Measurements from ENCODE around the gene HOXA6. TPM values are rescaled to one million over a fixed set of nuclear protein-coding genes. Genes with fewer than 3 reads are reported as not detected.
A peak's percentile ranks its signal among the peaks of the same experiment; 100 is the strongest.

Gene HOXA6
- total RNA-seq, 1 experiment from 2014 or later: 3.4 TPM

- Histone ChIP-seq H3K9me2 (replicated peaks; ENCODE audit: insufficient read depth, low read length) (no peaks in the 10 kb centered on the region), H3K27me3 (ENCODE audit: low read length) (no peaks in the 10 kb centered on the region), H3K36me3 (ENCODE audit: insufficient read depth, low read length) (no peaks in the 10 kb centered on the region), H3K4me3 (ENCODE audit: low read length) (no peak within 1 kb of the TSS), H2AFZ (ENCODE audit: low read length) (no peak within 1 kb of the TSS), H4K20me1 (ENCODE audit: insufficient read depth, low read depth, low read length) (no peaks in the 10 kb centered on the region), H3K9me3 (ENCODE audit: low read length) (no peaks in the 10 kb centered on the region), H3K9ac (ENCODE audit: low read length) (no peak within 1 kb of the TSS), H3K27ac (ENCODE audit: low read length) (no peak within 1 kb of the TSS), H3K4me2 (ENCODE audit: low read depth, low read length, poor library complexity, severe bottlenecking) (no peak within 1 kb of the TSS), H3K79me2 (ENCODE audit: low read length) (no peaks in the 10 kb centered on the region), H3K4me1 (ENCODE audit: low read length) (peaks cover 14% of the 10 kb centered on the region)
- no peak for DNase-seq
Measured at GRCh38 chr7:27165089-27165995, 17.8 kb upstream of the HOXA6 start, which contains the start of gene HOXA9. Gene HOXA9, minus strand, starts transcription at chr7:27165537. Its CDS starts 80 bp downstream, at chr7:27165457.

- Histone ChIP-seq H3K36me3 (ENCODE audit: insufficient read depth, low read length) (no peaks in the 10 kb centered on the region), H4K20me1 (ENCODE audit: insufficient read depth, low read depth, low read length) (no peaks in the 10 kb centered on the region), H3K9me3 (ENCODE audit: low read length) (no peaks in the 10 kb centered on the region), H3K9ac (ENCODE audit: low read length) (no peak overlapping the region), H3K9me2 (replicated peaks; ENCODE audit: insufficient read depth, low read length) (no peaks in the 10 kb centered on the region), H3K27ac (ENCODE audit: low read length) (no peak overlapping the region), H3K27me3 (ENCODE audit: low read length) (no peaks in the 10 kb centered on the region), H3K4me2 (ENCODE audit: low read depth, low read length, poor library complexity, severe bottlenecking) (no peak overlapping the region), H3K79me2 (ENCODE audit: low read length) (no peaks in the 10 kb centered on the region), H2AFZ (ENCODE audit: low read length) (no peak overlapping the region), H3K4me3 (ENCODE audit: low read length) (no peak overlapping the region), H3K4me1 (ENCODE audit: low read length) (peaks cover 18% of the 10 kb centered on the region)
- DNase-seq: no peak
Measured at GRCh38 chr7:27164367-27165088, 17.0 kb upstream of the HOXA6 start.

- H3K9me2 ChIP-seq (replicated peaks; ENCODE audit: insufficient read depth, low read length): no peaks in the 10 kb centered on the region
- no peak overlapping the region for H2AFZ ChIP-seq (ENCODE audit: low read length)
- H3K27me3 ChIP-seq (ENCODE audit: low read length): no peaks in the 10 kb centered on the region
- no peaks in the 10 kb centered on the region for H4K20me1 ChIP-seq (ENCODE audit: insufficient read depth, low read depth, low read length)
- H3K79me2 ChIP-seq (ENCODE audit: low read length): no peaks in the 10 kb centered on the region
- H3K4me2 ChIP-seq (ENCODE audit: low read depth, low read length, poor library complexity, severe bottlenecking): no peak overlapping the region
- no peak overlapping the region for H3K4me3 ChIP-seq (ENCODE audit: low read length)
- no peaks in the 10 kb centered on the region for H3K36me3 ChIP-seq (ENCODE audit: insufficient read depth, low read length)
- H3K9me3 ChIP-seq (ENCODE audit: low read length): no peaks in the 10 kb centered on the region
- peaks cover 18% of the 10 kb centered on the region for H3K4me1 ChIP-seq (ENCODE audit: low read length)
- DNase-seq: no peak
- no peak overlapping the region for H3K27ac ChIP-seq (ENCODE audit: low read length)
- no peak overlapping the region for H3K9ac ChIP-seq (ENCODE audit: low read length)
Measured at GRCh38 chr7:27164045-27164366, 16.4 kb upstream of the HOXA6 start.

- H3K4me2 ChIP-seq (ENCODE audit: low read depth, low read length, poor library complexity, severe bottlenecking): no peak overlapping the region
- peaks cover 18% of the 10 kb centered on the region for H3K4me1 ChIP-seq (ENCODE audit: low read length)
- no peaks in the 10 kb centered on the region for H4K20me1 ChIP-seq (ENCODE audit: insufficient read depth, low read depth, low read length)
- no peaks in the 10 kb centered on the region for H3K9me3 ChIP-seq (ENCODE audit: low read length)
- no peaks in the 10 kb centered on the region for H3K36me3 ChIP-seq (ENCODE audit: insufficient read depth, low read length)
- no peak for DNase-seq
- H3K9me2 ChIP-seq (replicated peaks; ENCODE audit: insufficient read depth, low read length): no peaks in the 10 kb centered on the region
- no peak overlapping the region for H2AFZ ChIP-seq (ENCODE audit: low read length)
- H3K4me3 ChIP-seq (ENCODE audit: low read length): no peak overlapping the region
- no peaks in the 10 kb centered on the region for H3K27me3 ChIP-seq (ENCODE audit: low read length)
- H3K9ac ChIP-seq (ENCODE audit: low read length): no peak overlapping the region
- H3K79me2 ChIP-seq (ENCODE audit: low read length): no peaks in the 10 kb centered on the region
- no peak overlapping the region for H3K27ac ChIP-seq (ENCODE audit: low read length)
Measured at GRCh38 chr7:27163288-27164044, 15.9 kb upstream of the HOXA6 start.

- no peak for DNase-seq
- Histone ChIP-seq H3K36me3 (ENCODE audit: insufficient read depth, low read length) (no peaks in the 10 kb centered on the region), H3K9me2 (replicated peaks; ENCODE audit: insufficient read depth, low read length) (no peaks in the 10 kb centered on the region), H4K20me1 (ENCODE audit: insufficient read depth, low read depth, low read length) (no peaks in the 10 kb centered on the region), H3K27me3 (ENCODE audit: low read length) (no peaks in the 10 kb centered on the region), H3K9me3 (ENCODE audit: low read length) (no peaks in the 10 kb centered on the region), H3K27ac (ENCODE audit: low read length) (no peak overlapping the region), H3K79me2 (ENCODE audit: low read length) (no peaks in the 10 kb centered on the region), H3K4me1 (ENCODE audit: low read length) (peaks cover 18% of the 10 kb centered on the region), H3K9ac (ENCODE audit: low read length) (no peak overlapping the region), H3K4me2 (ENCODE audit: low read depth, low read length, poor library complexity, severe bottlenecking) (no peak overlapping the region), H2AFZ (ENCODE audit: low read length) (no peak overlapping the region), H3K4me3 (ENCODE audit: low read length) (no peak overlapping the region)
Measured at GRCh38 chr7:27162561-27163287, 15.2 kb upstream of the HOXA6 start.

GRCh38 chr7:27161721-27162560, 14.4 kb upstream of the HOXA6 start:
- DNase-seq: peak; percentile 47

GRCh38 chr7:27161214-27161720, 13.7 kb upstream of the HOXA6 start:
- Histone ChIP-seq H3K36me3 (ENCODE audit: insufficient read depth, low read length) (no peaks in the 10 kb centered on the region), H2AFZ (ENCODE audit: low read length) (peak overlapping the region; percentile 100), H3K9me3 (ENCODE audit: low read length) (no peaks in the 10 kb centered on the region), H3K27me3 (ENCODE audit: low read length) (no peaks in the 10 kb centered on the region), H3K4me2 (ENCODE audit: low read depth, low read length, poor library complexity, severe bottlenecking) (peak overlapping the region; percentile 100), H3K27ac (ENCODE audit: low read length) (no peak overlapping the region), H4K20me1 (ENCODE audit: insufficient read depth, low read depth, low read length) (no peaks in the 10 kb centered on the region), H3K9me2 (replicated peaks; ENCODE audit: insufficient read depth, low read length) (no peaks in the 10 kb centered on the region), H3K4me1 (ENCODE audit: low read length) (peaks cover 27% of the 10 kb centered on the region), H3K9ac (ENCODE audit: low read length) (peak overlapping the region; percentile 74), H3K79me2 (ENCODE audit: low read length) (no peaks in the 10 kb centered on the region), H3K4me3 (ENCODE audit: low read length) (peak overlapping the region; percentile 85)
- DNase-seq: peak; percentile 83

More at GRCh38 chr7:27161721-27162560, 14.4 kb upstream of the HOXA6 start:
- Histone ChIP-seq H3K9me2 (replicated peaks; ENCODE audit: insufficient read depth, low read length) (no peaks in the 10 kb centered on the region), H3K36me3 (ENCODE audit: insufficient read depth, low read length) (no peaks in the 10 kb centered on the region), H3K27ac (ENCODE audit: low read length) (no peak overlapping the region), H3K79me2 (ENCODE audit: low read length) (no peaks in the 10 kb centered on the region), H3K4me2 (ENCODE audit: low read depth, low read length, poor library complexity, severe bottlenecking) (peak overlapping the region; percentile 100), H3K27me3 (ENCODE audit: low read length) (no peaks in the 10 kb centered on the region), H3K9ac (ENCODE audit: low read length) (peak overlapping the region; percentile 74), H2AFZ (ENCODE audit: low read length) (peak overlapping the region; percentile 100), H3K4me3 (ENCODE audit: low read length) (peak overlapping the region; percentile 85), H4K20me1 (ENCODE audit: insufficient read depth, low read depth, low read length) (no peaks in the 10 kb centered on the region), H3K9me3 (ENCODE audit: low read length) (no peaks in the 10 kb centered on the region), H3K4me1 (ENCODE audit: low read length) (peaks cover 22% of the 10 kb centered on the region)
